GM12801 (cell line): ENCODE measurements around the gene BPIFB4.

Source experiments
- TF ChIP-seq, protein P1 (sequence below): IDR thresholded peaks from one replicate; pipeline ENCODE4 v1.5.1; 2011; ENCODE audit warnings: control low read depth; ENCODE audit not compliant: insufficient read length; ENCODE audit errors: extremely low read depth

Gene BPIFB4

DNA sequence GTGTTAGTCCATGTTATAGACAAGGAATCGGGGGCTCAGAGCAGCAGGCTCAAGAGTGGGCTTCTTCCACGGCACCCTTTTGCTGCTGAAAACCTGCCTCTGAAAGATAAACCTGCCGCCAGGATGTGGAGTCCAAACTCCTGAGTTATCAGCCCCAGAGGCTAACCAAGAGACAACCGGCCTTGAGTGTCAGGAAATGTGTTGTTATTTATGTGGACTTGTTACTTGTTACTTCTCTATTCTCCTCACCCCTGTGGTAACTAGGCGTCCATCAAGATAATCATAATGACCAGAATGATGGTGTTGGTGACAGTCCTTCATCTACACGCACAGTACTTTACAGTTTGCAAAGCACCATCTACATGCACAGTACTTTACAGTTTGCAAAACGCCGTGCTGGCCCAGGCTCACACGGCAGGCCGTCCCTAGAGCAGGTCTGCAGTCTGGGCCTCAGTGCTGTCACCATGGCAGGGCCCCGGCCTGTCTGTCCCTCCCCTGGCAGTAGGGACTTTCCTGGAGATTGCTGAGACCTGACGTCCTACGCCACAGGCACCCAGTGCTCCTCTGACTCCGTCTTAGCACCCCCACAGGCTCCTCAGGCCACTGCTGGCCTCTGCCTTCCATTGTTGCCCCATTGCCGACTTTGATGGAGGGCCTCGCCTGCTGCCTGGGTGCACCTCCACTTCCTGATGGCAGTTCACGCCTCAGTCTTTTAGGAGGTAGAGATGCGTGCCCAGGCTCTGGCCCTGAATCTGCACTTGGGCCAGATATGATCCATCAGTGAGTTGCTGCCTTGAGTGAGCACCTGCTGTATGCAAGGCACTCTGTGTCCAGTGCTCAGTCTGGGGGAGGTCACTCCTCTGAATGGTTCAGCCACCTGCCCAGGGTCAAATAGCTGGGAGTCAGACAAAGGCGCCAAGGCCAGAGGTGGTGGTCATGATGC, 9.1 kb upstream of the BPIFB4 start:
- TF ChIP-seq, protein P1, sequence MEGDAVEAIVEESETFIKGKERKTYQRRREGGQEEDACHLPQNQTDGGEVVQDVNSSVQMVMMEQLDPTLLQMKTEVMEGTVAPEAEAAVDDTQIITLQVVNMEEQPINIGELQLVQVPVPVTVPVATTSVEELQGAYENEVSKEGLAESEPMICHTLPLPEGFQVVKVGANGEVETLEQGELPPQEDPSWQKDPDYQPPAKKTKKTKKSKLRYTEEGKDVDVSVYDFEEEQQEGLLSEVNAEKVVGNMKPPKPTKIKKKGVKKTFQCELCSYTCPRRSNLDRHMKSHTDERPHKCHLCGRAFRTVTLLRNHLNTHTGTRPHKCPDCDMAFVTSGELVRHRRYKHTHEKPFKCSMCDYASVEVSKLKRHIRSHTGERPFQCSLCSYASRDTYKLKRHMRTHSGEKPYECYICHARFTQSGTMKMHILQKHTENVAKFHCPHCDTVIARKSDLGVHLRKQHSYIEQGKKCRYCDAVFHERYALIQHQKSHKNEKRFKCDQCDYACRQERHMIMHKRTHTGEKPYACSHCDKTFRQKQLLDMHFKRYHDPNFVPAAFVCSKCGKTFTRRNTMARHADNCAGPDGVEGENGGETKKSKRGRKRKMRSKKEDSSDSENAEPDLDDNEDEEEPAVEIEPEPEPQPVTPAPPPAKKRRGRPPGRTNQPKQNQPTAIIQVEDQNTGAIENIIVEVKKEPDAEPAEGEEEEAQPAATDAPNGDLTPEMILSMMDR, result no peak

DNA sequence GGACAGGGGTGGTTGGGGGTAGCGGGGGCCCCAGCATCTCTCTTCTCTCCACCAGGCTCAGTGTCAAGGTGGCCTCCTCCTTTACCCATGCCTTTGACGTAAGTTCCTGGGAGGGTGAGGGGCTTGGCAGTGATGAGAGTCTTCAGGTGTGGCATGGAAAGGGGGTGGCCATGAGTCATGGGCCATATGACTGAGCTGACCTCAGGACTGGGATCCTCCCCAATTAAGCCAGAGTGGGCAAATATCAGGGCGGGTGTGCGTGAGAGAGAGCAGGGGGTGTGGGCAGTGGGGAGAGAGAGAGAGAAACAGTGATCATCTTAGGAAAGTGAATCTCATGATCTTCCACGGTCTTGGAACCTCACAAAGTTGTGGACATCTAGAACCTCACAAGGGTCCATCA, 8.2 kb upstream of the BPIFB4 start:
- TF ChIP-seq, protein P1, result no peak

DNA sequence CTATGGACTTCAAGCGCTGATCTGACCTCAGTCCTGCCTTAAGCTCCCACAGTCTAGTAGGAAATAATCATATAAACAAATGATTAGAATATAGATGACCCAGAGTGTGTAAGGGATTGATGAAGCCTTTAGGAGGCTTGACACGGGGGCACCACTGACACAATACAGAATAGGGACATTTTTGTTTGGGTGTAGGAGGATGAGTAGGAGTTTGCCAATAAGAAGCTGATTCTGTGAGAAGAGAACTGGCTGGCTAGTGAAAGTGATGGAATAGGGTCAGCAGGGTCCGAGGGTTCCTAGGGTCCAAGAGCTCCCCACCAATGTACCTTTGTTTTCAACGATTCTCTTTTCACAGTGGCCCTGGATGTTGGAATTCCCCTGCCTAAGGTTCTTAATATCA, 7.1 kb upstream of the BPIFB4 start:
- TF ChIP-seq, protein P1, result no peak

DNA sequence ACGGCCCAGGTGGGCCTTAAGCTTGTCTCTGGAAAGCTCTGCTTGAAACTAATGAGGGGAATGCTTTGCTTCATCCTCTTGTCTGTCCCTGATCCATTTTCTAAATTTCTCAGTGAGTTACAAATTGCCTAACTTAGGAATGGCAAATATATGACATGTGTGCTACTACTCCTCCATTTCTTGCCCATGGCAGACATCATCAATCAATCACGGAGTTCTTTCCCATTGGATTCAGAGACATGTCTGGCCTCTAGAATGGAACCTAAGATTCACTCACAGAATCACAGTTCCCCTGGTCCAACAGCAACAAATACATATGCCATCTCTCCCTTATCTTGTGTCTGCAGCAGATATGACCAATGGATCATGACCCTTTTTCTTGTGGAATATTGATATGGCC, 6.6 kb upstream of the BPIFB4 start:
- TF ChIP-seq, protein P1, result no peak

DNA sequence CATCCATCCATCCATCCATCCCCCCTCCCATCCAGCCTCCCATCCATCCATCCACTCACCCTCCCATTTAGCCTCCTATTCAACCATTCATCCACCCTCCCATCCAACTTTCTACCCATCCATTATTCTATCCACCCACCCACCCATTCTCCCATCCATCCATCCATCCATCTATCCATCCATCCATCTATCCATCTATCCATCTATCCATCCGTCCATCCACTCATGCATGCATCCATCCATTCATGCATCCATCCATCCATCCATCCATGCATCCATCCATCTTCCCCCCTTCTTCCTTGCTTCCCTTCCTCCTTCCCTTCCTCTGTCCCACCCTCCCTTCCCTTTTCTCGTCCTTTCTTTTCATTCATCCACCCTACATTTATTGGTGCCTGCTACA, 4.8 kb upstream of the BPIFB4 start:
- TF ChIP-seq, protein P1, result no peak

DNA sequence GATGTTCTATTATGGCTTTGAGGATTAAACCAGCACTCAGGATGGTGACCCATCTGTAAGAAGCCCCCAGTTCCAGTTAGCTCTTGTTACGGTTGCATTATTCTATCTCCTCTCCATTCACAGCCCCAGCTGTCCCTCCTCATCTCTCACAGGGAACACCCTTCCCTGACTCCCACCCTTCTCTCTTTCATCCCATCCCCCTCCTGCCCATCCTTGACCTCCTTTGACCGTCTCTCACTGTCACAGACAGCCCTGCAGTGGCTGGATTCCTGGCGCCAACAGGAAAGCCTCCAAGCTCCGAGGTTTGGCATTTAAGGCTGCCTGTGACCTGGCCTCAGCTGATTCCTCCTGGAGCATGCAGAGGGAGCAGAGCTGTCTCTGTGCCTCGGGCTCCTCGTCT, 4.2 kb upstream of the BPIFB4 start:
- TF ChIP-seq, protein P1, result no peak

DNA sequence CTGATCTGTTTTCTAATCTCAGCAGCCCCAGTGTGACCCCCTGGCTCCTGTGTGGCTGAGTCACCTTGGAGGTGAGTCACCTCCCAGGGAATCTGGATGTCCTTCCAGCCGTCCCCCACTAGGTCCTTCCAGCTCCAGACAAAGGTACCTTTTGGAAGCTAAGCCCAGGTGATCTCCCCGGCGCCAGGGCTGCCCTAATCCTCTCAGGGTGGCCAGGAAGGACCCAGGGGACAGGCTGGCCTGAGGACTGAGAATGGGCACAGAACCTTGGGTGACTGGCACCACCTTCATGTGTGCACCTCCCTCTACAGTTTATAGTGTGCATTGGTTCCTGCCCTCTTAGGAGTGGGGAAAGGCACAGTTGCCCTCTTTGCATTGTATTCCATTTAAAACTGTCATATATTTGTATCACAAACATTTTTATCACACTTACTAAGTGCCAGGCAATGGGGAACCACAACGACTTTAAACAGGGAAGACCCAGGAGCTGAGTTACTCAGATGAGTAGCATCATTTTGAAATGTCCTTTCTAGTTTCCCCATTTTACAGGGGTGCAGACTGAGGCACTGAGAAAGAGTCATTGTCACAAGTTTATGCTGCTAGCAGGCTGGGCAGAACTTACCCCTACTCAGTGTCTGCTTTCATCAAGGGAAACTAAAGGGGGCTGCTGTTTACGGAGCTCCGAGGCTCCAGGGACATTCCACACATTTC, 2.6 kb upstream of the BPIFB4 start:
- TF ChIP-seq, protein P1, result no peak
